SK-N-SH (cell line): ENCODE results near the gene PTPRK. TPM values are rescaled to one million over a fixed set of nuclear protein-coding genes. Genes with fewer than 3 reads are reported as not detected.
A peak's percentile ranks its signal among the peaks of the same experiment; 100 is the strongest.

Experiments
- CTCF ChIA-PET: fragments of 300-600, 350-600 bp; formaldehyde crosslinking; extraction: SDS; loops from one replicate; lab custom pipeline; 2021; lab: Yijun Ruan, JAX
- POLR2A ChIA-PET: fragments of 350-600 bp; sonication (Branson Sonifier 250); formaldehyde crosslinking; extraction: SDS; loops from one replicate; lab custom pipeline; 2020; ENCODE audit warnings: antibody characterized with exemption, inconsistent platforms; lab: Yijun Ruan, JAX
- DNase-seq: peaks from one replicate; pipeline ENCODE4 v3.0.0; 2012
- H2AFZ ChIP-seq: fragments of 200-600 bp; sonication (generic); 2 replicates; pipeline ENCODE4 v1.8.1; 2016; ENCODE audit warnings: antibody characterized with exemption, mild to moderate bottlenecking, low read depth
- H3F3A ChIP-seq: fragments of 200-600 bp; sonication (generic); replicated peaks from 2 replicates; pipeline ENCODE3; 2016; ENCODE audit warnings: antibody characterized with exemption, mild to moderate bottlenecking; ENCODE audit not compliant: insufficient read depth
- H3K27ac ChIP-seq, 2 experiments: fragments of 200-500 bp in 1 of 2; fragments of 200-600 bp in 1 of 2; sonication (Bioruptor generic) in 1 of 2; sonication (generic), shearing (Covaris generic) in 1 of 2; 2 replicates each; pipeline versions ENCODE4 v1.5.1 to v1.6.1; 2014 to 2016; ENCODE audit warnings: low read depth in 2 of 2, inconsistent platforms in 1 of 2, low read length in 1 of 2, mild to moderate bottlenecking in 1 of 2, mixed read lengths in 1 of 2
- H3K27me3 ChIP-seq: fragments of 200-600 bp; sonication (generic), shearing (Covaris generic); 2 replicates; pipeline ENCODE4 v1.6.1; 2016; ENCODE audit warnings: mixed run types; ENCODE audit not compliant: insufficient read depth
- H3K36me3 ChIP-seq, 2 experiments: fragments of 200-500 bp in 1 of 2; fragments of 200-600 bp in 1 of 2; sonication (Bioruptor generic) in 1 of 2; sonication (generic) in 1 of 2; replicated peaks in 1 of 2; 2 replicates each; pipeline versions ENCODE3 to v1.5.1; 2014 to 2016; ENCODE audit warnings: low read length in 1 of 2, mild to moderate bottlenecking in 1 of 2; ENCODE audit not compliant: insufficient read depth in 2 of 2, control insufficient read depth in 1 of 2
- H3K4me1 ChIP-seq, 2 experiments: fragments of 200-500 bp in 1 of 2; fragments of 200-600 bp in 1 of 2; sonication (Bioruptor generic) in 1 of 2; sonication (generic), shearing (Covaris generic) in 1 of 2; 2 replicates each; pipeline versions ENCODE4 v1.5.1 to v1.6.1; 2014 to 2016; ENCODE audit warnings: low read depth in 1 of 2, low read length in 1 of 2, mixed run types in 1 of 2; ENCODE audit not compliant: insufficient read depth in 2 of 2, control insufficient read depth in 1 of 2
- H3K4me2 ChIP-seq: fragments of 200-600 bp; sonication (generic), shearing (Covaris generic); 2 replicates; pipeline ENCODE4 v1.6.1; 2017; ENCODE audit warnings: mixed run types
- H3K4me3 ChIP-seq, 2 experiments: fragments of 200-500 bp in 1 of 2; fragments of 200-600 bp in 1 of 2; sonication (Bioruptor generic) in 1 of 2; sonication (generic), shearing (Covaris generic) in 1 of 2; 2 replicates each; pipeline versions ENCODE4 v1.5.1 to v1.8.1; 2014 to 2016; ENCODE audit warnings: low read depth in 2 of 2, inconsistent platforms in 1 of 2, low read length in 1 of 2, mild to moderate bottlenecking in 1 of 2, mixed read lengths in 1 of 2, moderate library complexity in 1 of 2
- H3K79me2 ChIP-seq: fragments of 200-600 bp; sonication (generic); 2 replicates; pipeline ENCODE4 v1.8.1; 2017; ENCODE audit warnings: mild to moderate bottlenecking; ENCODE audit not compliant: insufficient read depth
- H3K9ac ChIP-seq: fragments of 200-600 bp; sonication (generic); 2 replicates; pipeline ENCODE4 v1.6.1; 2017; ENCODE audit warnings: mixed run types
- H3K9me2 ChIP-seq: fragments of 200-600 bp; sonication (generic); 2 replicates; pipeline ENCODE4 v1.6.1; 2017; ENCODE audit warnings: mixed run types
- H3K9me3 ChIP-seq: fragments of 200-600 bp; sonication (generic); 2 replicates; pipeline ENCODE4 v1.6.1; 2017; ENCODE audit warnings: mixed run types, mild to moderate bottlenecking, moderate library complexity
- H4K20me1 ChIP-seq: fragments of 200-600 bp; sonication (generic); 2 replicates; pipeline ENCODE4 v1.6.1; 2017; ENCODE audit warnings: mild to moderate bottlenecking, mixed run types; ENCODE audit not compliant: insufficient read depth
- CHD2 ChIP-seq: fragments of 150-350 bp; IDR thresholded peaks from 2 replicates; pipeline ENCODE4 v1.6.1; 2018; ENCODE audit warnings: low read length; ENCODE audit not compliant: partially characterized antibody
- EZH2phosphoT487 ChIP-seq: fragments of 200-600 bp; sonication (generic); IDR thresholded peaks from 2 replicates; pipeline ENCODE4 v1.6.1; 2017; ENCODE audit warnings: low read depth, mixed run types, mild to moderate bottlenecking, antibody characterized with exemption, moderate library complexity, borderline replicate concordance
- FOSL2 ChIP-seq: IDR thresholded peaks from 2 replicates; pipeline ENCODE4 v1.4.0; 2012; ENCODE audit warnings: low read depth, mild to moderate bottlenecking, moderate library complexity, borderline replicate concordance
- FOXM1 ChIP-seq: IDR thresholded peaks from 2 replicates; pipeline ENCODE4 v1.4.0; 2012; ENCODE audit warnings: low read depth, mild to moderate bottlenecking
- GATA2 ChIP-seq: sonication (generic); formaldehyde crosslinking; IDR thresholded peaks from 2 replicates; pipeline ENCODE4 v1.5.0; 2020; ENCODE audit warnings: mild to moderate bottlenecking, missing genetic modification reagents
- JUND ChIP-seq: IDR thresholded peaks from 2 replicates; pipeline ENCODE4 v1.4.0; 2012
- MXI1 ChIP-seq: IDR thresholded peaks from 2 replicates; pipeline ENCODE4 v1.6.1; 2012; ENCODE audit warnings: mild to moderate bottlenecking, low read depth, low read length, improper control_type of control experiment
- NFIC ChIP-seq: IDR thresholded peaks from 2 replicates; pipeline ENCODE4 v1.4.0; 2012; ENCODE audit warnings: borderline replicate concordance
- POLR2AphosphoS5 ChIP-seq: IDR thresholded peaks from 2 replicates; pipeline ENCODE4 v1.6.1; 2012; ENCODE audit warnings: low read depth, low read length
- RAD21 ChIP-seq: IDR thresholded peaks from 2 replicates; pipeline ENCODE4 v1.6.1; 2012; ENCODE audit warnings: mild to moderate bottlenecking, low read length
- RCOR1 ChIP-seq: fragments of 150-350 bp; IDR thresholded peaks from 2 replicates; pipeline ENCODE4 v1.6.1; 2017; ENCODE audit warnings: antibody characterized with exemption, low read length
- RFX5 ChIP-seq: IDR thresholded peaks from 2 replicates; pipeline ENCODE4 v1.6.1; 2012; ENCODE audit warnings: mild to moderate bottlenecking, improper control_type of control experiment, low read length
- TAF1 ChIP-seq: IDR thresholded peaks from 2 replicates; pipeline ENCODE4 v1.6.1; 2012; ENCODE audit warnings: low read depth, mild to moderate bottlenecking, low read length, moderate library complexity, borderline replicate concordance
- YY1 ChIP-seq: IDR thresholded peaks from 2 replicates; pipeline ENCODE4 v1.4.0; 2012; ENCODE audit warnings: low read depth, mild to moderate bottlenecking
- WGBS: methylation state at CpG from one replicate; pipeline ENCODE4 v1.1.6; 2017; ENCODE audit warnings: low lambda C conversion rate; 5-methylcytosine and 5-hydroxymethylcytosine counted together
- polyA plus RNA-seq, 3 experiments: library from polyadenylated mRNA; depleted of rRNA; stranded (reverse); fragments of >200 nt; gene quantifications; 2 replicates each; pipeline ENCODE4 v1.2.3, GENCODE V29; 2012
- TF ChIP-seq, protein P1 (sequence below): fragments of 200-600 bp; sonication (generic); IDR thresholded peaks from 2 replicates; pipeline ENCODE4 v1.6.1; 2017; ENCODE audit warnings: antibody characterized with exemption, mild to moderate bottlenecking, moderate library complexity
- TF ChIP-seq, protein P2 (sequence below): IDR thresholded peaks from 2 replicates; pipeline ENCODE4; 2012

PTPRK gene
- polyA plus RNA-seq, 1 of the 3 experiments (the other 2 are of a cell fraction): 9.5 TPM

DNA sequence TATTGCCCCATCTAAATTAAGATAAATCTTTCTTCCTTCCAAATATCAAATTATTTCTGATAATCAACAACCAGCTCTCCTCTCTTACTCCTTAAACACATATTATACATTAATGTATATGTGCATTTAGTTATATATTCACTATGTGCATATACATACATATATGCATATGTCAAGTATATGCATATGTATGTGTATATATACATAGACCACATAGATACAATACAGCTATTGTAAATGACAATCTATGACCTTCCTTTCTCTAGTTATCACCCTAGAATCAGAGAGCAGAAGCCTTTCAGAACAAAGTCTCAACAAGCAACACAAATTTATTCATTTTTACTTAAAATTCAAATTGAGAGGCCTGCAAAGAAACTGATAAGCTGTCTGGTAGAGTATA lies 378.5 kb downstream of the PTPRK start:
- H3F3A ChIP-seq: no peaks in the 10 kb centered on the region
- H3K27me3 ChIP-seq: no peaks in the 10 kb centered on the region
- ChIA-PET POLR2A (no interaction called here), CTCF (no interaction called here)
- H3K27ac ChIP-seq: no peak overlapping the region
- no peaks in the 10 kb centered on the region for H4K20me1 ChIP-seq
- TF ChIP-seq MXI1 (no peak), NFIC (no peak), YY1 (no peak), FOXM1 (no peak), EZH2phosphoT487 (no peak), RAD21 (no peak), CHD2 (no peak), RFX5 (no peak), TAF1 (no peak), POLR2AphosphoS5 (no peak), GATA2 (CRISPR knock-in tag) (no peak), RCOR1 (no peak)
- TF ChIP-seq, protein P1, sequence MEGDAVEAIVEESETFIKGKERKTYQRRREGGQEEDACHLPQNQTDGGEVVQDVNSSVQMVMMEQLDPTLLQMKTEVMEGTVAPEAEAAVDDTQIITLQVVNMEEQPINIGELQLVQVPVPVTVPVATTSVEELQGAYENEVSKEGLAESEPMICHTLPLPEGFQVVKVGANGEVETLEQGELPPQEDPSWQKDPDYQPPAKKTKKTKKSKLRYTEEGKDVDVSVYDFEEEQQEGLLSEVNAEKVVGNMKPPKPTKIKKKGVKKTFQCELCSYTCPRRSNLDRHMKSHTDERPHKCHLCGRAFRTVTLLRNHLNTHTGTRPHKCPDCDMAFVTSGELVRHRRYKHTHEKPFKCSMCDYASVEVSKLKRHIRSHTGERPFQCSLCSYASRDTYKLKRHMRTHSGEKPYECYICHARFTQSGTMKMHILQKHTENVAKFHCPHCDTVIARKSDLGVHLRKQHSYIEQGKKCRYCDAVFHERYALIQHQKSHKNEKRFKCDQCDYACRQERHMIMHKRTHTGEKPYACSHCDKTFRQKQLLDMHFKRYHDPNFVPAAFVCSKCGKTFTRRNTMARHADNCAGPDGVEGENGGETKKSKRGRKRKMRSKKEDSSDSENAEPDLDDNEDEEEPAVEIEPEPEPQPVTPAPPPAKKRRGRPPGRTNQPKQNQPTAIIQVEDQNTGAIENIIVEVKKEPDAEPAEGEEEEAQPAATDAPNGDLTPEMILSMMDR: no peak
- TF ChIP-seq, protein P2, sequence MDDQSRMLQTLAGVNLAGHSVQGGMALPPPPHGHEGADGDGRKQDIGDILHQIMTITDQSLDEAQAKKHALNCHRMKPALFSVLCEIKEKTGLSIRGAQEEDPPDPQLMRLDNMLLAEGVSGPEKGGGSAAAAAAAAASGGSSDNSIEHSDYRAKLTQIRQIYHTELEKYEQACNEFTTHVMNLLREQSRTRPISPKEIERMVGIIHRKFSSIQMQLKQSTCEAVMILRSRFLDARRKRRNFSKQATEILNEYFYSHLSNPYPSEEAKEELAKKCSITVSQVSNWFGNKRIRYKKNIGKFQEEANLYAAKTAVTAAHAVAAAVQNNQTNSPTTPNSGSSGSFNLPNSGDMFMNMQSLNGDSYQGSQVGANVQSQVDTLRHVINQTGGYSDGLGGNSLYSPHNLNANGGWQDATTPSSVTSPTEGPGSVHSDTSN: no peak
- TF ChIP-seq, all 33 proteins: peak for 0
- Histone ChIP-seq H3K79me2 (no peaks in the 10 kb centered on the region), H3K4me2 (no peak overlapping the region), H3K36me3 (peaks cover 0 to 12% of the 10 kb centered on the region in 2 experiments), H2AFZ (no peak overlapping the region), H3K4me3 (no peak overlapping the region), H3K9ac (no peak overlapping the region), H3K4me1 (no peaks in the 10 kb centered on the region; a peak in 1 of 4 replicates), H3K9me2 (no peaks in the 10 kb centered on the region), H3K9me3 (no peaks in the 10 kb centered on the region)
- no peak for DNase-seq

DNA sequence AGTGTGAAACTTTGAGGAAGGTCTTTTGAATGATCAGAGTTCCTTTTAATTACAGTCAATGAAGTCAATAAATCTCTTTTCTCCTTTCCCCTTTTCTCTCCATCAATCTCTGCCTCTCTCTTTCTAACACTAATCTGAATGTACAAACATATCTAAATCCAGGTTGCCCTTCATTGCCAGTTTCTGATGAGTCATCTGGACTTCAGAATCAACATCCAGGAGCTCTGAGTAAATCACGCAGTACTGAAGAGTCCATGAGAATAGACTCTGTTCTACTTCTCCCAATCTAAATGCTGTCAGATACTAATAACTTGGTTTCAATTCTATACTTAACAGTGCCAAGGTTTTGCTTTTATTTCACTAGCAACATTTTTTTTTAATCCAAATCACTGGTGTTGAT lies 380.9 kb downstream of the PTPRK start:
- Histone ChIP-seq H3K9ac (no peak overlapping the region), H3K4me2 (no peak overlapping the region), H3K9me2 (no peaks in the 10 kb centered on the region), H3K79me2 (no peaks in the 10 kb centered on the region), H3K4me3 (no peak overlapping the region), H3K27ac (no peak overlapping the region), H4K20me1 (no peaks in the 10 kb centered on the region), H3K9me3 (no peaks in the 10 kb centered on the region), H2AFZ (no peak overlapping the region), H3F3A (no peaks in the 10 kb centered on the region), H3K4me1 (no peaks in the 10 kb centered on the region; a peak in 1 of 4 replicates), H3K27me3 (no peaks in the 10 kb centered on the region), H3K36me3 (peaks cover 0 to 12% of the 10 kb centered on the region in 2 experiments)
- 79% methylated on average over 1 of the region's 1 CpG for WGBS
- ChIA-PET POLR2A (no interaction called here), CTCF (no interaction called here)
- TF ChIP-seq JUND (0 out of 2 replicates have a peak, but pooled peaks have one; percentile 9), TAF1 (no peak), FOSL2 (peak; percentile 26; the same call in 1 of the 2 replicates)
- DNase-seq: no peak
